Mesothelial cell of epicardium (in vitro differentiated cells): ENCODE results near the gene USP12. TPM values are rescaled to one million over a fixed set of nuclear protein-coding genes. Genes with fewer than 3 reads are reported as not detected.
A peak's percentile ranks its signal among the peaks of the same experiment; 100 is the strongest.

Experiments
- DNase-seq, 2 experiments: peaks; one replicate each; pipeline ENCODE4 v3.0.0; 2021; ENCODE audit warnings: low spot score in 2 of 2; ENCODE audit not compliant: unreplicated experiment in 2 of 2
- H3K27ac Mint-ChIP-seq: 2 replicates; pipeline ENCODE4 v1.8.0; 2021; ENCODE audit warnings: mixed read lengths
- H3K27me3 Mint-ChIP-seq: 2 replicates; pipeline ENCODE4 v1.8.0; 2021; ENCODE audit warnings: low read depth, mixed read lengths
- H3K36me3 Mint-ChIP-seq: 2 replicates; pipeline ENCODE4 v1.8.0; 2021; ENCODE audit warnings: mixed read lengths
- H3K4me1 Mint-ChIP-seq: 2 replicates; pipeline ENCODE4 v1.8.0; 2021; ENCODE audit warnings: mixed read lengths
- H3K4me3 Mint-ChIP-seq: 2 replicates; pipeline ENCODE4 v1.8.0; 2021; ENCODE audit warnings: mild to moderate bottlenecking, moderate library complexity, mixed read lengths
- H3K9me3 Mint-ChIP-seq: 2 replicates; pipeline ENCODE4 v1.8.0; 2021; ENCODE audit warnings: mixed read lengths
- total RNA-seq: library from RNA; stranded (reverse); gene quantifications from 3 replicates; pipeline ENCODE4 v1.2.1, GENCODE V29; 2021
- TF ChIP-seq, protein P1 (sequence below): fragments of 200-600 bp; sonication (generic); IDR thresholded peaks from one replicate; pipeline ENCODE4 v1.5.0; 2021; ENCODE audit warnings: antibody characterized with exemption; ENCODE audit not compliant: unreplicated experiment

The USP12 gene
- total RNA-seq, 1 donor from 2014 or later: 22.3 TPM

GRCh38 chr13:27086599-27087265 is 84.9 kb downstream of the USP12 start:
- H3K4me3 Mint-ChIP-seq: no peak overlapping the region
- H3K9me3 Mint-ChIP-seq: peaks cover 6% of the 10 kb centered on the region
- H3K27me3 Mint-ChIP-seq: no peaks in the 10 kb centered on the region
- peaks cover 7% of the 10 kb centered on the region for H3K4me1 Mint-ChIP-seq
- DNase-seq: no peak
- H3K27ac Mint-ChIP-seq: no peak overlapping the region
- TF ChIP-seq, protein P1, sequence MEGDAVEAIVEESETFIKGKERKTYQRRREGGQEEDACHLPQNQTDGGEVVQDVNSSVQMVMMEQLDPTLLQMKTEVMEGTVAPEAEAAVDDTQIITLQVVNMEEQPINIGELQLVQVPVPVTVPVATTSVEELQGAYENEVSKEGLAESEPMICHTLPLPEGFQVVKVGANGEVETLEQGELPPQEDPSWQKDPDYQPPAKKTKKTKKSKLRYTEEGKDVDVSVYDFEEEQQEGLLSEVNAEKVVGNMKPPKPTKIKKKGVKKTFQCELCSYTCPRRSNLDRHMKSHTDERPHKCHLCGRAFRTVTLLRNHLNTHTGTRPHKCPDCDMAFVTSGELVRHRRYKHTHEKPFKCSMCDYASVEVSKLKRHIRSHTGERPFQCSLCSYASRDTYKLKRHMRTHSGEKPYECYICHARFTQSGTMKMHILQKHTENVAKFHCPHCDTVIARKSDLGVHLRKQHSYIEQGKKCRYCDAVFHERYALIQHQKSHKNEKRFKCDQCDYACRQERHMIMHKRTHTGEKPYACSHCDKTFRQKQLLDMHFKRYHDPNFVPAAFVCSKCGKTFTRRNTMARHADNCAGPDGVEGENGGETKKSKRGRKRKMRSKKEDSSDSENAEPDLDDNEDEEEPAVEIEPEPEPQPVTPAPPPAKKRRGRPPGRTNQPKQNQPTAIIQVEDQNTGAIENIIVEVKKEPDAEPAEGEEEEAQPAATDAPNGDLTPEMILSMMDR: no peak
- peaks cover 50% of the 10 kb centered on the region for H3K36me3 Mint-ChIP-seq

GRCh38 chr13:27083183-27083582 is 88.4 kb downstream of the USP12 start:
- Mint-ChIP-seq H3K36me3 (peaks cover 45% of the 10 kb centered on the region), H3K4me1 (peaks cover 13% of the 10 kb centered on the region), H3K27me3 (no peaks in the 10 kb centered on the region), H3K4me3 (no peak overlapping the region), H3K27ac (no peak overlapping the region), H3K9me3 (peaks cover 6% of the 10 kb centered on the region)
- TF ChIP-seq, protein P1: no peak
- DNase-seq: no peak

DNA sequence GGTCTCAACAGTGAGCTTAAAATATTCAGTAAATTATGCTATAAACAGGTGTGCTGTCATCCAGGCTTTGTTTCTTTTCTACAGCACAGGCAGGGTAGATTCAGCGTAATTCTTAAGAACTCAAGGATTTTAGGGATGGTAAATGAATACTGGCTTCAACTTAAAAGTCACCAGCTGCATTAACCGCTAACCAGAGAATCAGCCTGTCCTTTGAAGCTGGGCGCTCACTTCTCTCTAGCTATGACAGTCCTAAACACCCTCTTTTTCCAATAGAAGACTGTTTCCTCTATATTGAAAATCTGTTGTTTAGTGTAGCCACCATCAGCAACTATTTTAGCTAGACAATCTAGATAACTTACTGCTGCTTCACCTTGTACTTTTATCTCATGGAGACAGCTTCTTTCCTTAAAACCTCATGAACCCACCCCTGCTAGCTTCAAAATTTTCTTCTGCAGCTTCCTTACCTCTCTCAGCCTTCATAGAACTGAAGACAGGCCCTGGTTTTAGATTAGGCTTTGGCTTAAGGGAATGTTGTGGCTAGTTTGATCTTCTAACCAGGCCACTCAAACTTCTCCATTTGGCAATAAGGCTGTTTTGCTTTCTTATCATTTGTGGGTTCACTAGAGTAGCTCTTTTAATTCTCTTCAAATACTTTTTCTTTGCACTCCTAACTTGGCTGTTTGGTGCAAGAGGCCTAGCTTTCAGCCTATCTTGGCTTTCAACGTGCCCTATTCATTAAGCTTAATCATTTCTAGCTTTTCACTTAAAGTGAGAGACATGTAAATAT is 89.5 kb downstream of the USP12 start:
- no peak overlapping the region for H3K4me3 Mint-ChIP-seq
- no peak for DNase-seq
- H3K27ac Mint-ChIP-seq: no peak overlapping the region
- no peaks in the 10 kb centered on the region for H3K27me3 Mint-ChIP-seq
- peaks cover 36% of the 10 kb centered on the region for H3K36me3 Mint-ChIP-seq
- H3K4me1 Mint-ChIP-seq: peaks cover 19% of the 10 kb centered on the region
- peaks cover 6% of the 10 kb centered on the region for H3K9me3 Mint-ChIP-seq
- TF ChIP-seq, protein P1: no peak

- Mint-ChIP-seq H3K4me3 (no peak overlapping the region), H3K27ac (peak overlapping the region; percentile 11), H3K4me1 (peaks cover 34% of the 10 kb centered on the region), H3K27me3 (no peaks in the 10 kb centered on the region), H3K9me3 (peaks cover 6% of the 10 kb centered on the region), H3K36me3 (peaks cover 31% of the 10 kb centered on the region)
- TF ChIP-seq, protein P1: no peak
- DNase-seq: no peak
Measured at GRCh38 chr13:27080018-27080948, 91.3 kb downstream of the USP12 start.

DNA sequence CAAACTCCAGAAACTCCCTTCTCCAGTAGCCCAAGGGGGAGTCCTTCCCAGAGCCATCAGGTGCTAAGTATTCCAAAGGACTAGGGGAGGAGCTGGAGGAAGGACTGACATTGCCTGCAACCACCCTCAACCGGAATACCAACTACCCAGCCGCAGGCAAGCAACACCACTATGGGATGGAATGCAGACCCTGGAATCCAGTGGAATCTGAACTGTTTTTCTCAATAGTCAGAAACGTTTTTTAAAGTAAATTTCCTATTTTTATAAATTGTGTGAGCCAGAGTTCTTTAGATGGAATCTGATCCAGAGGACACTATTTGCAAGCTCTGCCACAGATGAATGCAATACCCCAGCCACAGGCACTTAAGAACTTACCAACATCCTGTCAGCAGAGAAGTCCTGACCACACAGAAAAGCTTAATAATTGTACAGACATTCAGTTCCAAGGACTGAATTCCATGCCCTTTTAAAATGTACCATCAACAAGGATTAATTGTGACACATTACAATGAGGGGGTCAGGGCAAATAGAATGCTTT is 92.1 kb downstream of the USP12 start:
- Mint-ChIP-seq H3K9me3 (peaks cover 2% of the 10 kb centered on the region), H3K27me3 (no peaks in the 10 kb centered on the region), H3K4me1 (peaks cover 34% of the 10 kb centered on the region), H3K36me3 (peaks cover 32% of the 10 kb centered on the region), H3K4me3 (no peak overlapping the region), H3K27ac (peak overlapping the region; percentile 21)
- DNase-seq: no peak
- TF ChIP-seq, protein P1: no peak
